Endothelial cell of umbilical vein (primary cell): Measurements from ENCODE around the gene SMAD7. TPM values are rescaled to one million over a fixed set of nuclear protein-coding genes. Genes with fewer than 3 reads are reported as not detected.

Source experiments
- BruUV-seq: library from RNA; stranded (reverse); fragments of 400-500 nt; replicated peaks from 2 replicates; lab custom pipeline; 2021; lab: Mats Ljungman, UMichigan
- CTCF ChIA-PET: fragments of 300-600, 350-600 bp; sonication (Branson Sonifier 250); formaldehyde crosslinking; loops from one replicate; lab custom pipeline; 2021; ENCODE audit warnings: antibody characterized with exemption, inconsistent platforms; lab: Charles Lee
- POLR2A ChIA-PET: fragments of 300-600, 350-600 bp; sonication (Branson Sonifier 250); formaldehyde crosslinking; loops from one replicate; lab custom pipeline; 2021; ENCODE audit warnings: antibody characterized with exemption, inconsistent platforms; lab: Charles Lee
- DNase-seq: peaks from one replicate; pipeline ENCODE4 v3.0.0-alpha.2; 2011; ENCODE audit warnings: low read depth, low spot score
- FAIRE-seq: peaks from 2 replicates; lab custom pipeline; 2011; peaks lifted over from hg19 to GRCh38; lab: Jason Lieb, UNC
- H2AFZ ChIP-seq: 2 replicates; pipeline ENCODE4 v1.6.0; 2012; ENCODE audit warnings: low read depth, low read length, control low read depth, inconsistent platforms
- H3K27ac ChIP-seq: 2 replicates; pipeline ENCODE4 v1.5.1; 2011; ENCODE audit warnings: low read depth, mild to moderate bottlenecking, control low read depth, low read length, moderate library complexity; ENCODE audit not compliant: insufficient read depth
- H3K27me3 ChIP-seq, 2 experiments: 2 replicates each; pipeline versions ENCODE4 v1.6.0 to v1.6.1; 2011; ENCODE audit warnings: low read length in 2 of 2, mixed read lengths in 1 of 2; ENCODE audit not compliant: control insufficient read depth in 2 of 2, insufficient read depth in 2 of 2
- H3K36me3 ChIP-seq, 2 experiments: 2 replicates in 1 of 2; 3 replicates in 1 of 2; pipeline ENCODE4 v1.5.1; 2011; ENCODE audit warnings: low read length in 2 of 2, mild to moderate bottlenecking in 1 of 2, moderate library complexity in 1 of 2; ENCODE audit not compliant: control insufficient read depth in 2 of 2, insufficient read depth in 2 of 2; ENCODE audit errors: extremely low read depth in 1 of 2
- H3K4me1 ChIP-seq: 3 replicates; pipeline ENCODE4 v1.5.1; 2011; ENCODE audit warnings: mild to moderate bottlenecking, low read length; ENCODE audit not compliant: control insufficient read depth, insufficient read depth; ENCODE audit errors: extremely low read depth
- H3K4me2 ChIP-seq: 2 replicates; pipeline ENCODE4 v1.6.1; 2011; ENCODE audit warnings: low read length, control low read depth, mixed read lengths; ENCODE audit not compliant: insufficient read depth
- H3K4me3 ChIP-seq, 3 experiments: fragments of 200-600 bp in 1 of 3; sonication (generic), shearing (Covaris generic) in 1 of 3; replicated peaks in 1 of 3; 2 replicates each; pipeline ENCODE4 v1.5.1; 2011 to 2016; ENCODE audit warnings: control low read depth in 3 of 3, low read length in 3 of 3, mild to moderate bottlenecking in 2 of 3, inconsistent platforms in 1 of 3, low read depth in 1 of 3, moderate library complexity in 1 of 3; ENCODE audit not compliant: insufficient read depth in 1 of 3
- H3K79me2 ChIP-seq: 2 replicates; pipeline ENCODE4 v1.6.0; 2012; ENCODE audit warnings: low read length, inconsistent platforms; ENCODE audit not compliant: control insufficient read depth, insufficient read depth
- H3K9ac ChIP-seq: replicated peaks from 2 replicates; pipeline ENCODE3; 2011; ENCODE audit warnings: low read length, control low read depth; ENCODE audit not compliant: insufficient read depth; ENCODE audit errors: extremely low read depth
- H3K9me1 ChIP-seq: replicated peaks from 3 replicates; pipeline ENCODE4 v1.6.0; 2011; ENCODE audit warnings: mild to moderate bottlenecking, low read length; ENCODE audit not compliant: control insufficient read depth, insufficient read depth; ENCODE audit errors: extremely low read depth
- H3K9me3 ChIP-seq: replicated peaks from 2 replicates; pipeline ENCODE4 v1.5.1; 2012; ENCODE audit warnings: low read length, inconsistent platforms; ENCODE audit not compliant: control insufficient read depth, insufficient read depth
- H4K20me1 ChIP-seq: replicated peaks from 2 replicates; pipeline ENCODE3; 2011; ENCODE audit warnings: mild to moderate bottlenecking, low read length; ENCODE audit not compliant: control insufficient read depth, insufficient read depth; ENCODE audit errors: extremely low read depth
- CTCF ChIP-seq, 2 donors: IDR thresholded peaks; 1 replicate in 1 of 2; 2 replicates in 1 of 2; pipeline ENCODE4 v1.5.1; 2011; ENCODE audit warnings: low read length in 2 of 2, mild to moderate bottlenecking in 2 of 2, moderate library complexity in 2 of 2, control low read depth in 1 of 2, inconsistent platforms in 1 of 2, low read depth in 1 of 2; ENCODE audit not compliant: insufficient read depth in 1 of 2; ENCODE audit errors: extremely low read depth in 1 of 2
- EZH2 ChIP-seq: IDR thresholded peaks from 2 replicates; pipeline ENCODE4 v1.6.1; 2012; ENCODE audit warnings: borderline replicate concordance, low read depth, mild to moderate bottlenecking, moderate library complexity, low read length, inconsistent platforms; ENCODE audit not compliant: severe bottlenecking
- FOS ChIP-seq: IDR thresholded peaks from 2 replicates; pipeline ENCODE4 v1.6.1; 2011; ENCODE audit warnings: mild to moderate bottlenecking, low read length, moderate library complexity, borderline replicate concordance; ENCODE audit not compliant: insufficient read depth
- GATA2 ChIP-seq: IDR thresholded peaks from 2 replicates; pipeline ENCODE4 v1.7.0; 2011; ENCODE audit warnings: low read depth, mild to moderate bottlenecking, moderate library complexity, mixed read lengths, low read length; ENCODE audit not compliant: insufficient read length, insufficient read depth
- JUN ChIP-seq: IDR thresholded peaks from 2 replicates; pipeline ENCODE4 v1.6.1; 2011; ENCODE audit warnings: borderline replicate concordance, low read depth; ENCODE audit not compliant: insufficient read length, insufficient read depth
- MAX ChIP-seq: IDR thresholded peaks from 2 replicates; pipeline ENCODE4 v1.6.1; 2011; ENCODE audit not compliant: insufficient read depth, insufficient read length
- MYC ChIP-seq: IDR thresholded peaks from one replicate; pipeline ENCODE4 v1.6.1; 2011; ENCODE audit warnings: mild to moderate bottlenecking, low read depth, low read length
- POLR2A ChIP-seq: IDR thresholded peaks from 2 replicates; pipeline ENCODE4 v1.6.1; 2012; ENCODE audit warnings: low read depth, mild to moderate bottlenecking, control low read depth, low read length
- POLR2AphosphoS5 ChIP-seq: IDR thresholded peaks from 2 replicates; pipeline ENCODE4 v1.6.1; 2012; ENCODE audit warnings: low read depth, mild to moderate bottlenecking, control low read depth, low read length, moderate library complexity; ENCODE audit not compliant: insufficient read depth
- dilution Hi-C: fragments of 300-500 bp; cut with MboI; formaldehyde crosslinking; loops from one replicate; pipeline ENCODE4 v1.15.0; 2019; ENCODE audit warnings: low sequenced_read_pairs; ENCODE audit not compliant: extremely low pct_ligation_motif_present
- intact Hi-C: fragments of 100-400 bp; cut with micrococcal nuclease; formaldehyde crosslinking; loops from one replicate; pipeline ENCODE4 v1.10.0; 2022
- polyA plus RNA-seq, 4 experiments: library from polyadenylated mRNA; depleted of rRNA in 3 of 4; stranded (reverse) in 3 of 4; unstranded in 1 of 4; fragments of >200 nt; gene quantifications; 2 replicates each; pipeline versions ENCODE4 v1.2.1 to v1.2.3, GENCODE V29; 2011 to 2012; ENCODE audit warnings: missing spikeins in 1 of 4
- total RNA-seq: library from RNA; stranded (reverse); gene quantifications from 2 replicates; pipeline ENCODE4 v1.2.3, GENCODE V29; 2021

Gene SMAD7
- total and polyA plus RNA-seq, 2 donors (not counting 3 experiments of a cell fraction or from before 2014, with no cell fraction given), result 3.6 to 8.0 TPM

GRCh38 chr18:48994044-48994651, 43.4 kb upstream of the SMAD7 start:
- FAIRE-seq (no peak), DNase-seq (no peak)
- no peak overlapping the region for H3K4me2 ChIP-seq
- dilution Hi-C loops (no loop called here), intact Hi-C loops (no loop called here)
- POLR2A ChIA-PET, result no interaction called here
- no peak overlapping the region for H3K27ac ChIP-seq
- H3K4me1 ChIP-seq, result peaks cover 9% of the 10 kb centered on the region
- BruUV-seq, result no TSS peak
- no peak overlapping the region for H2AFZ ChIP-seq
- TF ChIP-seq MAX (no peak), GATA2 (no peak), MYC (no peak), EZH2 (no peak), CTCF (IDR thresholded peaks at IDR 0.05; ENCODE audit: extremely low read depth in 1 of 2, insufficient read depth in 1 of 2, low read depth in 1 of 2, low read length in 2 of 2) (no peak), JUN (no peak), FOS (no peak), POLR2AphosphoS5 (no peak), POLR2A (no peak)
- H3K36me3 ChIP-seq, result no peaks in the 10 kb centered on the region
- H3K79me2 ChIP-seq, result no peaks in the 10 kb centered on the region
- H3K9me1 ChIP-seq, result no peaks in the 10 kb centered on the region
- no peak overlapping the region for H3K4me3 ChIP-seq
- CTCF ChIA-PET, result no interaction called here
- H3K9me3 ChIP-seq, result no peaks in the 10 kb centered on the region
- no peak overlapping the region for H3K9ac ChIP-seq
- no peaks in the 10 kb centered on the region for H3K27me3 ChIP-seq
- H4K20me1 ChIP-seq, result no peaks in the 10 kb centered on the region
